Measurements from ENCODE around the gene FAM170B. TPM values are rescaled to one million over a fixed set of nuclear protein-coding genes. Genes with fewer than 3 reads are reported as not detected.

Gene FAM170B
- total and polyA plus RNA-seq, 9 of the 15 experiments (the other 6 are each of a cell fraction or from before 2014, with no cell fraction given) = 0.11 to 0.21 TPM; not detected in 7

DNA sequence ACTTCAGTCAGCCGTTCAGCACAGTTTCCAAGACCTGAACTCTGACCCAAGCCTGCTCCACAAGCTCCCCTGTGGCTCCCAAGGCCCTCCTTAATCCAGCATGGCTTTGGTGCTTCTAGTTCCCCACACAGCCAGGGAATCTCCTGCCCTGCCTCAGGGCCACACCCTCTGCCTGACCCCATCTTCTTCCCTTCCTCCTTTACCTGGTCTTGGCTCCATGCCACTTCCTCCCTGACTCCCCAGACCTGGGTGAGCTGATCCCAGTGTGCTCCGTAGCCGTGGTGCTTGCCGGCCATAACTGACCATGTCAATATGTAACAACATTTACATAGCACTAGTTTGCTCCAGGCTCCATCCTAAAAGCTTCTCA is 34.3 kb upstream of the FAM170B start (continued):
- 0 out of 2 replicates have a peak, but pooled peaks have one; percentile 11 for TF ChIP-seq JUND (IDR thresholded peaks at IDR 0.05; ENCODE audit: borderline replicate concordance, low read depth, low read length)
- TF ChIP-seq JUND (tag; IDR thresholded peaks at IDR 0.05; ENCODE audit: borderline replicate concordance, low read depth, low read length) = no peak; the same call in 2 of the 3 replicates
- peak; percentile 87 for TF ChIP-seq NFIC (IDR thresholded peaks at IDR 0.05)
- TF ChIP-seq ZNF316 (IDR thresholded peaks at IDR 0.05) = no peak
- TF ChIP-seq ZEB2 (IDR thresholded peaks at IDR 0.05) = peak; percentile 64; the same call in 1 of the 2 replicates

DNA sequence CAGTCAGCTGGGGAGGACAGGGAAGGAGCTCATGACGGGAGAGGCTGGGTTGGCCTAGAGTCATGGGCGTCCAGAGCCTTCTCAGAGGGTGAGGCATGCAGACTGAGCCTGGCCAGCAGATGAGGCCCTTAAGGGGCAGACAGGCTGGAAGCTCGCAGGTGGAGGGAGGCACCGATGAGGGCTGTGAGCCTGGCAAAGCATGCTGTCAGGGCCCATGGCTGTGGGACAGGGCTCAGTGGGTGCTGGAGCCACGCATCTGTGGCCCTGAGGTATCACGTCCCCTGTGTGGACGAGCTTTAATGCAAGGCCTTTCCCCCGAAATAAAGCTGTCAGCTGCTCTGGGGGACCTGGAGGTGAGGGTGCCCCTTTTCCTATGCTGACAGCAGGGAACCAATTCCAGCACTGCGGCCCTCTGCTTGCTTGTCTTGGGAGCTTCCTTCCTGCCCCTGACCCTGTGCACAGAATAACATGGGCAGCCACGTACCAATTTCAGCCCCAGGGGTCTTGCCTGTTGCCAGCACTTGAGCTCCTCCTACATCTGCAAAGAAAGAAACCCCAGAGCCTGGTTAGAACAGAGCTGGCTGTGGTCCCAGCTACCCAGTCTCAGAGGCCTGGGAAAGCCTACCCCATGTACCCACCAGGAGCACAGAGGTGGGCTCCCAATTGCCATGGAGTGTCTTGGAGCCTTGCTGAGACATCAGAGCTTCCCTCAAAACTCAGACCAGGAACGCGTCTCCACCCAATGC is 33.8 kb upstream of the FAM170B start:
- Histone ChIP-seq H3K9ac (ENCODE audit: insufficient read depth in 1 of 2, low read depth in 2 of 2, low read length in 2 of 2) (peak overlapping the region; percentile 32 to 87; a peak in 3 of 4 replicates), H3K4me2 (ENCODE audit: insufficient read depth, low read length) (peak overlapping the region; percentile 70), H3K27me3 (ENCODE audit: control insufficient read depth in 2 of 2, insufficient read depth in 2 of 2, low read length in 2 of 2) (no peaks in the 10 kb centered on the region), H3K4me3 (no peak overlapping the region), H4K20me1 (replicated peaks; ENCODE audit: control insufficient read depth, insufficient read depth, low read length) (no peaks in the 10 kb centered on the region), H3K4me1 (replicated peaks in 1 of 2; ENCODE audit: control insufficient read depth in 2 of 2, insufficient read depth in 2 of 2, low read length in 2 of 2) (peaks cover 75 to 95% of the 10 kb centered on the region in 2 experiments), H3K9me3 (replicated peaks; ENCODE audit: control insufficient read depth, insufficient read depth, low read depth, low read length) (no peaks in the 10 kb centered on the region), H2AFZ (ENCODE audit: low read depth, low read length) (peak overlapping the region; percentile 61), H3K27ac (ENCODE audit: extremely low read depth, low read depth, low read length) (peak overlapping the region; percentile 57), H3K9me1 (ENCODE audit: control insufficient read depth, insufficient read depth, low read length) (peaks cover 6% of the 10 kb centered on the region), H3K79me2 (ENCODE audit: control insufficient read depth, insufficient read depth, low read length) (peaks cover 45% of the 10 kb centered on the region; the same call in 2 of the 3 replicates), H3K36me3 (ENCODE audit: control insufficient read depth, insufficient read depth, low read length) (peaks cover 58% of the 10 kb centered on the region)
- intact Hi-C loops (cut with micrococcal nuclease) (loop anchor here (2.0 kb wide), 1 partner anchor 19 kb away; no protein-coding TSS in a partner anchor), in situ Hi-C loops (cut with MboI) (loop anchor here (5.0 kb wide), 1 partner anchor 180 kb away; no protein-coding TSS in a partner anchor)
- CTCF ChIA-PET (ENCODE audit: low intra/inter-chr PET ratio) = no interaction called here
- POLR2A ChIA-PET = interaction anchor here (1.1 to 2.8 kb wide), 5 partner anchors 7 to 13 kb away, joined by 3 to 11 read pairs (median 4); no protein-coding TSS in a partner anchor
- no peak for DNase-seq (ENCODE audit: extremely low read depth in 1 of 4, low spot score in 3 of 4)
- BruUV-seq (replicated peaks) = no TSS peak
- 77% methylated on average over 12 of the region's 12 CpGs for WGBS (ENCODE audit: insufficient coverage, low coverage, missing lambda C conversion rate)
- no peak for ATAC-seq
- no peak for FAIRE-seq
- TF ChIP-seq SMAD4 (CRISPR knock-in tag; conservative IDR thresholded peaks at IDR 0.05) (no peak), CHCHD3 (CRISPR knock-in tag; IDR thresholded peaks at IDR 0.05) (no peak), ZNF133 (CRISPR knock-in tag; IDR thresholded peaks at IDR 0.05) (no peak), SREBF2 (CRISPR knock-in tag; IDR thresholded peaks at IDR 0.05) (0 out of 2 replicates have a peak, but pooled peaks have one; percentile 33)
- TF ChIP-seq, protein P1, sequence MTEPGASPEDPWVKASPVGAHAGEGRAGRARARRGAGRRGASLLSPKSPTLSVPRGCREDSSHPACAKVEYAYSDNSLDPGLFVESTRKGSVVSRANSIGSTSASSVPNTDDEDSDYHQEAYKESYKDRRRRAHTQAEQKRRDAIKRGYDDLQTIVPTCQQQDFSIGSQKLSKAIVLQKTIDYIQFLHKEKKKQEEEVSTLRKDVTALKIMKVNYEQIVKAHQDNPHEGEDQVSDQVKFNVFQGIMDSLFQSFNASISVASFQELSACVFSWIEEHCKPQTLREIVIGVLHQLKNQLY (CRISPR knock-in tag; conservative IDR thresholded peaks at IDR 0.05) = no peak

Data from K562 (cell line).